Putamen (tissue), 1 donor: ENCODE measurements around the gene CADM2.

Experiments
- DNase-seq: peaks from one replicate; pipeline ENCODE4 v3.0.0-alpha.2; 2016; ENCODE audit warnings: low spot score

The CADM2 gene

GRCh38 chr3:85189731-85190130 lies 230.9 kb downstream of the CADM2 start:
- DNase-seq: no peak

- no peak for DNase-seq
Observed at GRCh38 chr3:85193565-85193964, 234.8 kb downstream of the CADM2 start.

GRCh38 chr3:85208650-85209049 lies 249.9 kb downstream of the CADM2 start:
- DNase-seq: no peak

- no peak for DNase-seq
Observed at GRCh38 chr3:85210540-85210939, 251.8 kb downstream of the CADM2 start.

- DNase-seq: no peak
Observed at GRCh38 chr3:85228966-85229365, 270.2 kb downstream of the CADM2 start.

- no peak for DNase-seq
Observed at GRCh38 chr3:85244091-85244490, 285.3 kb downstream of the CADM2 start.

- no peak for DNase-seq
Observed at GRCh38 chr3:85244519-85244918, 285.7 kb downstream of the CADM2 start.

- DNase-seq: no peak
Observed at GRCh38 chr3:85251766-85252165, 293.0 kb downstream of the CADM2 start.

- no peak for DNase-seq
Observed at GRCh38 chr3:85252686-85253085, 293.9 kb downstream of the CADM2 start.

- no peak for DNase-seq
Observed at GRCh38 chr3:85254738-85255137, 295.9 kb downstream of the CADM2 start.

GRCh38 chr3:85255949-85256348 lies 297.2 kb downstream of the CADM2 start:
- DNase-seq: peak; percentile 7

GRCh38 chr3:85258326-85258725 lies 299.5 kb downstream of the CADM2 start:
- DNase-seq: no peak

GRCh38 chr3:85258819-85259218 lies 300.0 kb downstream of the CADM2 start:
- DNase-seq: no peak

- DNase-seq: no peak
Observed at GRCh38 chr3:85259748-85260147, 301.0 kb downstream of the CADM2 start.

- no peak for DNase-seq
Observed at GRCh38 chr3:85264381-85264780, 305.6 kb downstream of the CADM2 start.

- DNase-seq: no peak
Observed at GRCh38 chr3:85270488-85270887, 311.7 kb downstream of the CADM2 start.

GRCh38 chr3:85271911-85272310 lies 313.1 kb downstream of the CADM2 start:
- no peak for DNase-seq

- DNase-seq: no peak
Observed at GRCh38 chr3:85288257-85288656, 329.5 kb downstream of the CADM2 start.

- DNase-seq: no peak
Observed at GRCh38 chr3:85297291-85297690, 338.5 kb downstream of the CADM2 start.

- DNase-seq: no peak
Observed at GRCh38 chr3:85298032-85298431, 339.2 kb downstream of the CADM2 start.

GRCh38 chr3:85303156-85303555 lies 344.4 kb downstream of the CADM2 start:
- peak; percentile 78 for DNase-seq

- no peak for DNase-seq
Observed at GRCh38 chr3:85304360-85304964, 345.7 kb downstream of the CADM2 start.

- no peak for DNase-seq
Observed at GRCh38 chr3:85312331-85312730, 353.5 kb downstream of the CADM2 start.

GRCh38 chr3:85313380-85313779 lies 354.6 kb downstream of the CADM2 start:
- DNase-seq: no peak

- DNase-seq: no peak
Observed at GRCh38 chr3:85316252-85316651, 357.5 kb downstream of the CADM2 start.
